Measurements from ENCODE around the gene ICE2. TPM values are rescaled to one million over a fixed set of nuclear protein-coding genes. Genes with fewer than 3 reads are reported as not detected.

Gene ICE2
- total and polyA plus RNA-seq, 5 donors from 2014 or later = 37.1 to 52.2 (median 48.3) TPM

DNA sequence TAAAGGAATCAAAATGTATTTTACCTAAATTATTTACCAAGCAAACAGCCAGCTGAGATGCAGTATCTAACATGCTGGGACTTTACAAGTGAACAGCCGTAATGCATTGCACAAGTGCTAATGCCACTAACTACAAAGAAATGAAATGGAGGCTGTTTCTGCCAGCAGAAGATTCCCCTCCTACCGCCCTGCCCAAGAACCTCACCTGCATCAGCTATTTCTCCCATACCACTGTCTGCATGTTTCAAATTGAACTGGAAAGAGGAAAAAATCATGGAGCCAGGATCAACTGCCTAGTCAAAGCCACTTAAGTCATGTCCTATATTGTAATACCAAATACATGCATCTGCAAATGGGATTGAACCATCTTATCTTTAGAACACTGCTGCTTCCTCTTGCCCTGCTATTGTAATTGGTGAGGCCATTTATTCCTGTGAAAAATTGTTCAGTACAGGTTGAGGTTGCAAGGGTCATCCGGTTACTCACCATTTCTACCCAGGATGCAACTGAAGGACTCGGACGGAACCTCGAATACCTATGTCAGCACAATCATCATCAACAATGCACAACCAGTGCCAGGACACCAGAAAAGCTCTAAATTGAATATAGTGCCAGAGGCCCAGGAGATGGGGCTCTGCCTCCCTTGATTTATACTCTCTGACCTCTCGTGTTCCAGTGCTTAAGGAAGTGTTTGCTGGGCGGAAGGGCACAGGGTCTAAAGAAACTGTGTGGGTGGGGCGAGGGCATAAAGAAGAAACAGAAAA, 108.7 kb downstream of the ICE2 start:
- H3K27ac Mint-ChIP-seq = peak overlapping the region in 2 of 3 donors; percentile 9 to 83
- H3K4me3 ChIP-seq (ENCODE audit: low read depth, low read length) = no peak overlapping the region
- H3K27ac ChIP-seq (ENCODE audit: insufficient read depth, low read length, poor library complexity, severe bottlenecking) = peak overlapping the region; percentile 23
- no peaks in the 10 kb centered on the region for H3K4me1 ChIP-seq (ENCODE audit: control insufficient read depth, insufficient read depth, low read length, poor library complexity, severe bottlenecking)
- H3K36me3 ChIP-seq (ENCODE audit: control insufficient read depth, insufficient read depth, low read length) = peaks cover 43% of the 10 kb centered on the region
- H3K27me3 ChIP-seq (ENCODE audit: control insufficient read depth, insufficient read depth, low read length) = no peaks in the 10 kb centered on the region
- H3K27me3 Mint-ChIP-seq = no peaks in the 10 kb centered on the region
- ATAC-seq (ENCODE audit: low read depth in 2 of 2) (no peak), DNase-seq (no peak)
- H3K9me3 ChIP-seq (ENCODE audit: control insufficient read depth in 2 of 2, low read length in 2 of 2) = no peaks in the 10 kb centered on the region
- H3K36me3 Mint-ChIP-seq = peaks cover 11% of the 10 kb centered on the region
- H3K9me3 Mint-ChIP-seq = no peaks in the 10 kb centered on the region
- H3K4me1 Mint-ChIP-seq = peaks cover 8 to 15% (median 9%) of the 10 kb centered on the region in 4 donors
- no peak overlapping the region for H3K4me3 Mint-ChIP-seq

DNA sequence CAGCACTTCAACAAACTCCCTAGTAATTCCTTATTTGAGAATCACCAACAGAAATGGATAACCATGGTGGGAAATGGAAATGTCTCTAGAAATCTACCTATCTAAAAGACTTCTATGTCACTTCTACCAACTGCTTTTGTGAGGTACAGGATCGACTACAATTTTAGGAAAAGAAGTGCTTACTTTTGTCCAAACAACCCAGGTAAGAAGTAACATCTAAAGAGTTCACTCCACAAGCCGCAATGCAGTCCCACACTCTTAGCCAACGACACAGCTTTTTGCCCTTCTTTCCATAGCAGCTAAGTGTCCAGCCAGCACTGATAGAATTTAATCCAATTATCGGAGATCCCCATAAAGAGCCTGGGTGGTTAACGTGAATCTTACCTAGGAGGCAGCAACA, 109.2 kb downstream of the ICE2 start:
- H3K4me3 ChIP-seq (ENCODE audit: low read depth, low read length) = no peak overlapping the region
- no peak overlapping the region for H3K27ac ChIP-seq (ENCODE audit: insufficient read depth, low read length, poor library complexity, severe bottlenecking)
- Mint-ChIP-seq H3K27me3 (no peaks in the 10 kb centered on the region), H3K9me3 (no peaks in the 10 kb centered on the region), H3K36me3 (peaks cover 10% of the 10 kb centered on the region), H3K4me3 (peak overlapping the region in 1 of 4 donors; percentile 22), H3K27ac (no peak overlapping the region), H3K4me1 (peaks cover 9 to 15% (median 9%) of the 10 kb centered on the region in 4 donors)
- DNase-seq (no peak), ATAC-seq (ENCODE audit: low read depth in 2 of 2) (no peak)
- H3K36me3 ChIP-seq (ENCODE audit: control insufficient read depth, insufficient read depth, low read length) = peaks cover 37% of the 10 kb centered on the region
- no peaks in the 10 kb centered on the region for H3K4me1 ChIP-seq (ENCODE audit: control insufficient read depth, insufficient read depth, low read length, poor library complexity, severe bottlenecking)
- H3K27me3 ChIP-seq (ENCODE audit: control insufficient read depth, insufficient read depth, low read length) = no peaks in the 10 kb centered on the region
- no peaks in the 10 kb centered on the region for H3K9me3 ChIP-seq (ENCODE audit: control insufficient read depth in 2 of 2, low read length in 2 of 2)

Other genes with a start within 250 kb of the ICE2 start
- 261 TPM for gene ANXA2, start 81.2 kb downstream of the ICE2 start, total RNA-seq
- 1,000 to 10,000 TPM in 2 of 4 donors, 100 to 1,000 TPM in 2; 681 to 1,236 (median 896) TPM for gene ANXA2, start 81.2 kb downstream of the ICE2 start, polyA plus RNA-seq